Measurements from ENCODE around the gene CTCFL. TPM values are rescaled to one million over a fixed set of nuclear protein-coding genes. Genes with fewer than 3 reads are reported as not detected.
A peak's percentile ranks its signal among the peaks of the same experiment; 100 is the strongest.

CTCFL gene
- total RNA-seq, 1 donor from 2014 or later, result not detected

GRCh38 chr20:57448764-57449354, 76.1 kb downstream of the CTCFL start:
- Mint-ChIP-seq H3K4me3 (no peak overlapping the region), H3K27me3 (ENCODE audit: insufficient read depth, low read depth) (peaks cover 23% of the 10 kb centered on the region), H3K9me3 (no peaks in the 10 kb centered on the region), H3K27ac (peak overlapping the region; percentile 37), H3K4me1 (peaks cover 18% of the 10 kb centered on the region), H3K36me3 (no peaks in the 10 kb centered on the region)
- no peak overlapping the region for H3K4me2 ChIP-seq
- H3K36me3 ChIP-seq, result no peaks in the 10 kb centered on the region
- no peaks in the 10 kb centered on the region for H3K9me3 ChIP-seq (ENCODE audit: low read depth)
- H3K27ac ChIP-seq, result no peak overlapping the region
- no peak overlapping the region for H3K9ac ChIP-seq
- H3K27me3 ChIP-seq, result no peaks in the 10 kb centered on the region
- TF ChIP-seq EZH2phosphoT487 (IDR thresholded peaks at IDR 0.05) (no peak), CTCF (IDR thresholded peaks at IDR 0.05) (no peak), EZH2 (IDR thresholded peaks at IDR 0.05) (no peak)
- no peak for DNase-seq (ENCODE audit: low spot score)
- H3K4me1 ChIP-seq, result peaks cover 11% of the 10 kb centered on the region
- no peak overlapping the region for H2AFZ ChIP-seq (replicated peaks)
- H4K20me1 ChIP-seq (ENCODE audit: low read depth), result no peaks in the 10 kb centered on the region
- H3K4me3 ChIP-seq, result no peak overlapping the region
- no peaks in the 10 kb centered on the region for H3F3A ChIP-seq (ENCODE audit: low read depth)
- no peaks in the 10 kb centered on the region for H3K79me2 ChIP-seq (ENCODE audit: low read depth)

Other genes starting within 250 kb of the CTCFL start
- not detected in 2 replicates for gene SPO11, start 195.3 kb downstream of the CTCFL start, total RNA-seq (ENCODE audit: low replicate concordance)
- 50.2 and 77.6 TPM in 2 replicates for gene RAE1, start 173.9 kb downstream of the CTCFL start, total RNA-seq (ENCODE audit: low replicate concordance)
- 26.6 and 53.4 TPM in 2 replicates for gene RBM38, start 133.7 kb downstream of the CTCFL start, total RNA-seq (ENCODE audit: low replicate concordance)
- not detected in 2 replicates for gene PCK1, start 36.0 kb upstream of the CTCFL start, total RNA-seq (ENCODE audit: low replicate concordance)
- not detected in 2 replicates for gene ZBP1, start 95.3 kb upstream of the CTCFL start, total RNA-seq (ENCODE audit: low replicate concordance)
- 0.03 and 1.7 TPM in 2 replicates for gene PMEPA1, start 184.9 kb upstream of the CTCFL start, total RNA-seq (ENCODE audit: low replicate concordance)

All from neural progenitor cell (in vitro differentiated cells).